SKM-1 treated with dmso at 0.1 percent for 144 hours (cell line): Measurements from ENCODE around the gene ETFA.
"Not testable (repeated sequence)": the region's sequence is repeated elsewhere in the genome, so short reads cannot be mapped to it uniquely, and the experiment has no call there.

Source experiments
- DNase-seq: peaks from one replicate; lab custom pipeline; 2025; ENCODE audit not compliant: unreplicated experiment; lab: John Stamatoyannopoulos, UW

ETFA gene

GRCh38 chr15:76282465-76282864 is 28.8 kb downstream of the ETFA start:
- DNase-seq, result no peak

- no peak for DNase-seq
Measured at GRCh38 chr15:76278651-76279050, 32.6 kb downstream of the ETFA start.

GRCh38 chr15:76274821-76275220 is 36.4 kb downstream of the ETFA start:
- DNase-seq, result no peak

- DNase-seq, result no peak
Measured at GRCh38 chr15:76274226-76274625, 37.0 kb downstream of the ETFA start.

- DNase-seq, result no peak
Measured at GRCh38 chr15:76270876-76271275, 40.4 kb downstream of the ETFA start.

GRCh38 chr15:76267077-76267476 is 44.2 kb downstream of the ETFA start:
- no peak for DNase-seq

GRCh38 chr15:76265769-76266168 is 45.5 kb downstream of the ETFA start:
- DNase-seq, result not testable (repeated sequence)

- DNase-seq, result no peak
Measured at GRCh38 chr15:76260246-76260938, 50.9 kb downstream of the ETFA start.

GRCh38 chr15:76259392-76259791 is 51.9 kb downstream of the ETFA start:
- no peak for DNase-seq

- no peak for DNase-seq
Measured at GRCh38 chr15:76258460-76258859, 52.8 kb downstream of the ETFA start.

- no peak for DNase-seq
Measured at GRCh38 chr15:76253691-76254473, 57.4 kb downstream of the ETFA start.

- DNase-seq, result no peak
Measured at GRCh38 chr15:76252249-76252648, 59.0 kb downstream of the ETFA start.

- no peak for DNase-seq
Measured at GRCh38 chr15:76251717-76252116, 59.6 kb downstream of the ETFA start.

GRCh38 chr15:76245072-76245610 is 66.1 kb downstream of the ETFA start:
- DNase-seq, result no peak

- DNase-seq, result no peak
Measured at GRCh38 chr15:76239786-76240185, 71.5 kb downstream of the ETFA start.

- no peak for DNase-seq
Measured at GRCh38 chr15:76236350-76236749, 74.9 kb downstream of the ETFA start.

- DNase-seq, result peak; percentile 6
Measured at GRCh38 chr15:76235186-76235826, 76.0 kb downstream of the ETFA start.

- DNase-seq, result no peak
Measured at GRCh38 chr15:76234337-76234889, 76.9 kb downstream of the ETFA start.

GRCh38 chr15:76233921-76234320 is 77.3 kb downstream of the ETFA start:
- no peak for DNase-seq

GRCh38 chr15:76229266-76229665 is 82.0 kb downstream of the ETFA start:
- DNase-seq, result no peak

- DNase-seq, result no peak
Measured at GRCh38 chr15:76223521-76223920, 87.7 kb downstream of the ETFA start.
